HG03342 (cell line): ENCODE results near the gene RRP9.
"Not testable (repeated sequence)": the region's sequence is repeated elsewhere in the genome, so short reads cannot be mapped to it uniquely, and the experiment has no call there.

ENCODE experiments used
- ATAC-seq: cut with Tn5 transposase; IDR thresholded peaks from one replicate; pipeline ENCODE4 v1.9.1; 2021; ENCODE audit warnings: mild to moderate bottlenecking, moderate library complexity; ENCODE audit not compliant: unreplicated experiment

The RRP9 gene

GRCh38 chr3:51941798-51942602, at the start of gene RRP9, which contains the start of gene PARP3:
Gene RRP9, minus strand, starts transcription at chr3:51941904. Its CDS starts 37 bp downstream, at chr3:51941867.
Gene PARP3, plus strand, starts transcription at chr3:51942363. Its CDS starts 993 bp downstream, at chr3:51943356.
- ATAC-seq, result peak; percentile 89

GRCh38 chr3:51990501-51990971, 48.8 kb upstream of the RRP9 start:
- ATAC-seq, result not testable (repeated sequence)

- no peak for ATAC-seq
These were observed 46.8 kb upstream of the RRP9 start for GRCh38 chr3:51988286-51989146.

- no peak for ATAC-seq
These were observed 45.9 kb upstream of the RRP9 start for GRCh38 chr3:51987568-51987967.

GRCh38 chr3:51986010-51986947, 44.6 kb upstream of the RRP9 start:
- no peak for ATAC-seq

- no peak for ATAC-seq
These were observed 43.4 kb upstream of the RRP9 start for GRCh38 chr3:51985063-51985462.

GRCh38 chr3:51984269-51984647, 42.6 kb upstream of the RRP9 start:
- ATAC-seq, result no peak

GRCh38 chr3:51983578-51984268, 42.0 kb upstream of the RRP9 start:
- ATAC-seq, result no peak

GRCh38 chr3:51982838-51983577, 41.3 kb upstream of the RRP9 start, which contains the start of gene ACY1:
Gene ACY1, plus strand, starts transcription at chr3:51983535. Its CDS starts 530 bp downstream, at chr3:51984065.
- peak; percentile 67 for ATAC-seq

- peak; percentile 53 for ATAC-seq
These were observed 40.7 kb upstream of the RRP9 start for GRCh38 chr3:51982352-51982837.

- no peak for ATAC-seq
These were observed 38.5 kb upstream of the RRP9 start for GRCh38 chr3:51980253-51980652.

- ATAC-seq, result no peak
These were observed 36.4 kb upstream of the RRP9 start for GRCh38 chr3:51978143-51978502.

- no peak for ATAC-seq
These were observed 35.9 kb upstream of the RRP9 start for GRCh38 chr3:51977446-51978142.

- no peak for ATAC-seq
These were observed 34.3 kb upstream of the RRP9 start for GRCh38 chr3:51975852-51976549.

- peak; percentile 57 for ATAC-seq
These were observed 33.5 kb upstream of the RRP9 start, which contains the start of gene ABHD14A for GRCh38 chr3:51974963-51975851. Gene ABHD14A, plus strand, starts transcription at chr3:51975064. Its CDS starts 72 bp downstream, at chr3:51975136.

GRCh38 chr3:51974277-51974962, 32.7 kb upstream of the RRP9 start:
- no peak for ATAC-seq
